Activated T-helper 9 cell treated with anti-CD3 and anti-CD28 coated beads, Interleukin-2, amount 50 U/mL, for 16 hours (primary cell): ENCODE results near the gene OR8J3.
"Not testable (repeated sequence)": the region's sequence is repeated elsewhere in the genome, so short reads cannot be mapped to it uniquely, and the experiment has no call there.

Experiments used
- DNase-seq: peaks from one replicate; pipeline ENCODE4 v3.0.0-alpha.2; 2020; ENCODE audit warnings: low read depth

OR8J3 gene

DNA sequence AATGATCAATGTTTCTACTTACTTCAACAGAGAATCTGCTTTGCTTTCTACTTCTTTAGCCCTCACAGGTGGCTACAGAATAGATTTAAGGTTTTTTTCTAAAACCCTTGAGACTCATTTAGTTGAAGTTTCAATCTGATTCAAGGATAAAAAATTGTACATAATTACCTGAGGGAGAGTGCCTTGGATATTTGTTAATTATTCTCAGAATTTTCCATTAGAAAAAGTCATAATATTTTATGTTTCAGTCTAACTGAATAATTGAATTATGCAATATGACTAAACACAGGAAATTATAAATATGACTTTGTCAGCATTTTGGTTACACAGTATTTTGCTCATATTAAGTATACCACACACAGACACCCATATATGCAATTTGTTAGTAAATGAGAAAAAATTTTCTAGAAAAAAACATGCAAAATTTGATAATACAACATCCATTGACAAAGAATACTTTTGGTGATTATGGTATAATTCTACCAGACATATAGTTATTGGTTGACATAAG, at the start of gene OR8J3:
Gene OR8J3 (minus strand): TSS at position 51 of the 511 bp plus-strand sequence. CDS start 2,483 bp downstream, outside the sequence.
- no peak for DNase-seq

- no peak for DNase-seq
Observed at GRCh38 chr11:56188602-56189001, 48.6 kb upstream of the OR8J3 start.

- no peak for DNase-seq
Observed at GRCh38 chr11:56183459-56183858, 43.5 kb upstream of the OR8J3 start.

GRCh38 chr11:56176318-56176717, 36.3 kb upstream of the OR8J3 start, which contains the start of gene OR5J2:
OR5J2 (plus strand) TSS chr11:56176618; CDS start chr11:56176618, 0 bp downstream.
- DNase-seq = no peak

- no peak for DNase-seq
Observed at GRCh38 chr11:56172256-56172830, 32.3 kb upstream of the OR8J3 start.

GRCh38 chr11:56163804-56164203, 23.8 kb upstream of the OR8J3 start:
- no peak for DNase-seq

DNA sequence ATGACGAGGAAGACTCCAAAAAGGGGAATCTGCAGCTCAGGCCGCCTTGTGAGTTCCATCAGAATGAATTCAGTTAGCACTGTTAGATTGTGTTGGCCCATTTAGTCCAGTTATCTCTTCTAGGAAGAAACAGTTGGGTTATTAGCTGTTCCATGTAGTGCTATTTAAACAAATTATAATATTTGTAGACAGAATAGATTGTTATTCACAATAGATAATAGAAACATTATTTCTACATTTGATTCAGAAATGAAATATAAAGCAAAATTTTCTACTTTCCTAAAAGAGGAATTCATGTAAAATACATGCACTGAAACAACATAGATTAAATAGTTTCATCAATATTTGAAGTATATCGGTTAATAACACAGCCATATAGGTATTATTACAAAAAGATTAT, 20.2 kb upstream of the OR8J3 start, which contains the start of gene OR8K5:
Gene OR8K5 (minus strand): TSS at position 101 of the 400 bp plus-strand sequence. CDS start 0 bp downstream, at position 101.
- DNase-seq = no peak

DNA sequence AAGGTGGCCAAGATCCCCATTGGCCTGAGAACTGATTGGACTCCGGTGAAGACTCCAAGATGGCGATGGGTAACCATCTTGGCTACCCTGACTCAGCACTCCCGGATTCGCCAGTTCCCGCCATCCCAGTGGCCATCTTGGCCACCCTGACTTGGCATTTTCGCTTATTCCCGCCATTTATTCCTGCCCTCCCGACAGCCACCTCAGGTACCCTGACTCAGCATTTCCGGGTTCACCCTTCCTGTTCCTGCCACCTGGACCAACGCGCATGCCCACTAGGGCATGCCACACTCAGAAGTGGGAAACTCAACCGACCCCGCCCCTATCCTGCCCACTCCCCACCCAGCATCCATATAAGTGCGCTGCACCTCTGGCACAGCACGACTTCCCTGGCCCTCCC, 12.3 kb upstream of the OR8J3 start:
- DNase-seq = no peak

DNA sequence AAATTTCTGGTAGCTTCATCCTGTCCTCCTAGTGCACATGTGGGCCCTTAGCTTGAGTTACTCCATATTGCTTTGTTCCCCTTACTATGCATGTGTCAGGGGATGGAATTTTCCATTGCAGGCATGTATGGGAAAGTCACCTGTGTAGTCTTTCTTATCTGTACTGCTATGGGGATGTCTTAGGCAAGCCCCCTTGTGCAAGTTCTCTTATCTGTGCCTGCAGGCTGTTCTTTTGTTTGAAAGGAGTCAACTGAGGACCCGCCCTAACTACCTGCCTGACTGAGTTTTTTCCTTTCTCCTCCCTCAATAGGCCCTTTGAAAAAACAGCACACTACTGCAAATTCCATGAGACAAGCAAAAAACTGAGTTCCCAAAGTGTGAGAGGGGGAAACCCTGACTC, 11.4 kb upstream of the OR8J3 start:
- DNase-seq = no peak

DNA sequence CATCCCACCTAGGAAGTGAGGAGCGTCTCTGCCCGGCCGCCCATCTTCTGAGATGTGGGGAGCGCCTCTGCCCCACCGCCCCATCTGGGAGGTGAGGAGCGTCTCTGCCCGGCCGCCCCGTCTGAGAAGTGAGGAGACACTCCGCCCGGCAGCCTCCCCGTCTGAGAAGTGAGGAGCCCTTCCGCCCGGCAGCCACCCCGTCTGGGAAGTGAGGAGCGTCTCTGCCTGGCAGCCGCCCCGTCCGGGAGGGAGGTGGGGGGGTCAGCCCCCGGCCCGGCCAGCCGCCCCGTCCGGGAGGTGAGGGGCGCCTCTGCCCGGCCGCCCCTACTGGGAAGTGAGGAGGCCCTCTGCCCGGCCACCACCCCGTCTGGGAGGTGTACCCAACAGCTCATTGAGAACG, 3.7 kb upstream of the OR8J3 start:
- not testable (repeated sequence) for DNase-seq

DNA sequence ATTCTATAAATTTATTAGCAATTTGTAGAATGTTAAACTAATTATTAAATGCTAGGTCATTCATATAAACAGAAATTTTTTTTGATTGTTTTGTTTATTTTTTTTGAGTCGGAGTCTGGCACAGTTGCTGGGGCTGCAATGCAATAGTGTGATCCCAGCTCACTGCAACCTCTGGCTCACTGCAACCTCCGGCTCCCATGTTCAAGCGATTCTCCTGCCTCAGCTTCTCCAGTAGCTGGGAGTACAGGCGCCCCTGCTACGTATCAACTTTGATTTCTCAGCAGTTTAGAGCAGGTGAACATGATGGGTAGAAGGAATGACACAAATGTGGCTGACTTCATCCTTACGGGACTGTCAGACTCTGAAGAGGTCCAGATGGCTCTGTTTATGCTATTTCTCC, 17.9 kb downstream of the OR8J3 start, which contains the start of gene OR8H3:
Gene OR8H3 (plus strand): TSS at position 301 of the 400 bp plus-strand sequence. CDS start 0 bp downstream, at position 301.
- no peak for DNase-seq

GRCh38 chr11:56103210-56103737, 36.7 kb downstream of the OR8J3 start, which contains the start of gene OR8H2:
OR8H2 (plus strand) TSS chr11:56103687; CDS start chr11:56105043, 1,356 bp downstream.
- DNase-seq = no peak

- no peak for DNase-seq
Observed at GRCh38 chr11:56093008-56093407, 47.0 kb downstream of the OR8J3 start, which contains the start of gene OR8I2. OR8I2 (plus strand) TSS chr11:56093308; CDS start chr11:56093308, 0 bp downstream.

- DNase-seq = no peak
Observed at GRCh38 chr11:56089697-56090096, 50.3 kb downstream of the OR8J3 start.
